Karpas-422 (cell line): Measurements from ENCODE around the gene MPHOSPH9. TPM values are rescaled to one million over a fixed set of nuclear protein-coding genes. Genes with fewer than 3 reads are reported as not detected.

ENCODE experiments used
- DNase-seq: peaks from one replicate; pipeline ENCODE4 v3.0.0-alpha.2; 2015
- H2AFZ ChIP-seq: fragments of 200-600 bp; sonication (generic); 2 replicates; pipeline ENCODE4 v1.6.1; 2014; ENCODE audit warnings: antibody characterized with exemption, low read length, mixed read lengths
- H3K27ac ChIP-seq: fragments of 200-600 bp; sonication (generic); 2 replicates; pipeline ENCODE4 v1.5.1; 2014; ENCODE audit warnings: mild to moderate bottlenecking, low read length, moderate library complexity
- H3K27me3 ChIP-seq: fragments of 200-600 bp; sonication (generic); 2 replicates; pipeline ENCODE4 v1.6.1; 2014; ENCODE audit warnings: low read length, mixed read lengths
- H3K36me3 ChIP-seq: fragments of 200-600 bp; sonication (generic); 2 replicates; pipeline ENCODE4 v1.6.1; 2014; ENCODE audit warnings: low read length, mixed read lengths; ENCODE audit not compliant: insufficient read depth
- H3K4me1 ChIP-seq: fragments of 200-600 bp; sonication (generic); 2 replicates; pipeline ENCODE4 v1.6.1; 2014; ENCODE audit warnings: mild to moderate bottlenecking, low read length, mixed read lengths
- H3K4me2 ChIP-seq: fragments of 200-600 bp; sonication (generic); 2 replicates; pipeline ENCODE4 v1.6.1; 2014; ENCODE audit warnings: low read length, low read depth, mild to moderate bottlenecking; ENCODE audit not compliant: poor library complexity, severe bottlenecking
- H3K4me3 ChIP-seq: fragments of 200-600 bp; sonication (generic); 2 replicates; pipeline ENCODE4 v1.5.1; 2014; ENCODE audit warnings: mild to moderate bottlenecking, antibody characterized with exemption, low read length, mixed read lengths
- H3K79me2 ChIP-seq: fragments of 200-600 bp; sonication (generic); 2 replicates; pipeline ENCODE4 v1.6.1; 2014; ENCODE audit warnings: mild to moderate bottlenecking, low read length, mixed read lengths
- H3K9ac ChIP-seq: fragments of 200-600 bp; sonication (generic); 2 replicates; pipeline ENCODE4 v1.6.0; 2014; ENCODE audit warnings: low read length
- H3K9me2 ChIP-seq: fragments of 200-600 bp; sonication (generic), shearing (Covaris generic); replicated peaks from 2 replicates; pipeline ENCODE4 v1.6.0; 2014; ENCODE audit warnings: mild to moderate bottlenecking, low read length, moderate library complexity; ENCODE audit not compliant: insufficient read depth
- H3K9me3 ChIP-seq: fragments of 300-700, 200-600 bp; sonication (generic); 2 replicates; pipeline ENCODE4 v1.6.1; 2014; ENCODE audit warnings: low read length, mixed read lengths
- H4K20me1 ChIP-seq: fragments of 200-600 bp; sonication (generic); 2 replicates; pipeline ENCODE4 v1.6.1; 2014; ENCODE audit warnings: mild to moderate bottlenecking, antibody characterized with exemption, low read length, low read depth; ENCODE audit not compliant: insufficient read depth
- total RNA-seq: library from RNA; depleted of rRNA; stranded (reverse); fragments of >200 nt; shearing (Covaris generic); gene quantifications from 2 replicates; pipeline ENCODE4 v1.2.3, GENCODE V29; 2014; ENCODE audit warnings: low replicate concordance

MPHOSPH9 gene
- total RNA-seq, 1 experiment from 2014 or later = 84.9 TPM

- H2AFZ ChIP-seq = no peak overlapping the region
- no peaks in the 10 kb centered on the region for H4K20me1 ChIP-seq
- H3K9me2 ChIP-seq = no peaks in the 10 kb centered on the region
- no peak overlapping the region for H3K27ac ChIP-seq
- no peak overlapping the region for H3K4me2 ChIP-seq
- H3K9ac ChIP-seq = no peak overlapping the region
- no peak overlapping the region for H3K4me3 ChIP-seq
- no peaks in the 10 kb centered on the region for H3K27me3 ChIP-seq
- no peaks in the 10 kb centered on the region for H3K36me3 ChIP-seq
- H3K4me1 ChIP-seq = no peaks in the 10 kb centered on the region
- DNase-seq = no peak
- no peaks in the 10 kb centered on the region for H3K9me3 ChIP-seq
- no peaks in the 10 kb centered on the region for H3K79me2 ChIP-seq
Measured at GRCh38 chr12:123120452-123121166, 112.3 kb downstream of the MPHOSPH9 start.

- Histone ChIP-seq H3K27ac (no peak overlapping the region), H4K20me1 (no peaks in the 10 kb centered on the region), H3K4me1 (no peaks in the 10 kb centered on the region), H3K36me3 (no peaks in the 10 kb centered on the region), H3K9ac (no peak overlapping the region), H3K4me2 (no peak overlapping the region), H3K4me3 (no peak overlapping the region), H3K9me2 (no peaks in the 10 kb centered on the region), H3K79me2 (no peaks in the 10 kb centered on the region), H3K9me3 (no peaks in the 10 kb centered on the region), H3K27me3 (no peaks in the 10 kb centered on the region), H2AFZ (no peak overlapping the region)
- no peak for DNase-seq
Measured at GRCh38 chr12:123119808-123120207, 113.1 kb downstream of the MPHOSPH9 start.

GRCh38 chr12:123118497-123118896 is 114.4 kb downstream of the MPHOSPH9 start:
- H3K4me3 ChIP-seq = no peak overlapping the region
- H3K4me1 ChIP-seq = no peaks in the 10 kb centered on the region
- H3K4me2 ChIP-seq = no peak overlapping the region
- no peaks in the 10 kb centered on the region for H3K9me3 ChIP-seq
- H3K9ac ChIP-seq = no peak overlapping the region
- H3K36me3 ChIP-seq = no peaks in the 10 kb centered on the region
- H3K9me2 ChIP-seq = no peaks in the 10 kb centered on the region
- H3K27ac ChIP-seq = no peak overlapping the region
- H3K27me3 ChIP-seq = no peaks in the 10 kb centered on the region
- H4K20me1 ChIP-seq = no peaks in the 10 kb centered on the region
- H2AFZ ChIP-seq = no peak overlapping the region
- no peaks in the 10 kb centered on the region for H3K79me2 ChIP-seq
- no peak for DNase-seq

GRCh38 chr12:123115409-123116121 is 117.4 kb downstream of the MPHOSPH9 start:
- no peaks in the 10 kb centered on the region for H4K20me1 ChIP-seq
- no peak overlapping the region for H3K27ac ChIP-seq
- no peaks in the 10 kb centered on the region for H3K27me3 ChIP-seq
- no peak overlapping the region for H3K9ac ChIP-seq
- H3K4me2 ChIP-seq = no peak overlapping the region
- H3K79me2 ChIP-seq = no peaks in the 10 kb centered on the region
- no peaks in the 10 kb centered on the region for H3K9me2 ChIP-seq
- H3K36me3 ChIP-seq = no peaks in the 10 kb centered on the region
- H3K9me3 ChIP-seq = no peaks in the 10 kb centered on the region
- no peak for DNase-seq
- H3K4me3 ChIP-seq = no peak overlapping the region
- no peak overlapping the region for H2AFZ ChIP-seq
- H3K4me1 ChIP-seq = no peaks in the 10 kb centered on the region

GRCh38 chr12:123114304-123115083 is 118.4 kb downstream of the MPHOSPH9 start:
- Histone ChIP-seq H3K9ac (no peak overlapping the region), H2AFZ (no peak overlapping the region), H3K27ac (no peak overlapping the region), H3K79me2 (no peaks in the 10 kb centered on the region), H3K9me2 (no peaks in the 10 kb centered on the region), H3K27me3 (no peaks in the 10 kb centered on the region), H4K20me1 (no peaks in the 10 kb centered on the region), H3K36me3 (no peaks in the 10 kb centered on the region), H3K9me3 (no peaks in the 10 kb centered on the region), H3K4me3 (no peak overlapping the region), H3K4me2 (no peak overlapping the region), H3K4me1 (no peaks in the 10 kb centered on the region)
- DNase-seq = no peak

- H3K27me3 ChIP-seq = no peaks in the 10 kb centered on the region
- no peak for DNase-seq
- no peak overlapping the region for H3K4me2 ChIP-seq
- H3K79me2 ChIP-seq = no peaks in the 10 kb centered on the region
- no peak overlapping the region for H3K27ac ChIP-seq
- H3K4me1 ChIP-seq = no peaks in the 10 kb centered on the region
- no peaks in the 10 kb centered on the region for H3K9me3 ChIP-seq
- H3K9me2 ChIP-seq = no peaks in the 10 kb centered on the region
- no peak overlapping the region for H2AFZ ChIP-seq
- H3K4me3 ChIP-seq = no peak overlapping the region
- H3K9ac ChIP-seq = no peak overlapping the region
- H4K20me1 ChIP-seq = no peaks in the 10 kb centered on the region
- no peaks in the 10 kb centered on the region for H3K36me3 ChIP-seq
Measured at GRCh38 chr12:123113026-123113425, 119.9 kb downstream of the MPHOSPH9 start.

GRCh38 chr12:123111498-123112165 is 121.3 kb downstream of the MPHOSPH9 start:
- no peaks in the 10 kb centered on the region for H3K27me3 ChIP-seq
- H3K4me2 ChIP-seq = no peak overlapping the region
- no peaks in the 10 kb centered on the region for H4K20me1 ChIP-seq
- H2AFZ ChIP-seq = no peak overlapping the region
- H3K36me3 ChIP-seq = no peaks in the 10 kb centered on the region
- H3K4me3 ChIP-seq = no peak overlapping the region
- H3K4me1 ChIP-seq = no peaks in the 10 kb centered on the region
- H3K9ac ChIP-seq = no peak overlapping the region
- H3K9me3 ChIP-seq = no peaks in the 10 kb centered on the region
- H3K9me2 ChIP-seq = no peaks in the 10 kb centered on the region
- no peak for DNase-seq
- H3K27ac ChIP-seq = no peak overlapping the region
- no peaks in the 10 kb centered on the region for H3K79me2 ChIP-seq

GRCh38 chr12:123109319-123109772 is 123.6 kb downstream of the MPHOSPH9 start:
- Histone ChIP-seq H3K27me3 (no peaks in the 10 kb centered on the region), H3K9ac (no peak overlapping the region), H3K9me2 (no peaks in the 10 kb centered on the region), H2AFZ (no peak overlapping the region), H3K36me3 (no peaks in the 10 kb centered on the region), H3K27ac (no peak overlapping the region), H3K4me2 (no peak overlapping the region), H3K9me3 (no peaks in the 10 kb centered on the region), H3K79me2 (no peaks in the 10 kb centered on the region), H3K4me1 (no peaks in the 10 kb centered on the region), H4K20me1 (no peaks in the 10 kb centered on the region), H3K4me3 (no peak overlapping the region)
- no peak for DNase-seq
